NCI-H446 treated with DMSO at 0.1 percent for 48 hours (cell line): ENCODE measurements around the gene C6orf62.
"Not testable (repeated sequence)": the region's sequence is repeated elsewhere in the genome, so short reads cannot be mapped to it uniquely, and the experiment has no call there.

Experiments used
- DNase-seq: peaks from one replicate; lab custom pipeline; 2025; lab: John Stamatoyannopoulos, UW

Gene C6orf62

DNA sequence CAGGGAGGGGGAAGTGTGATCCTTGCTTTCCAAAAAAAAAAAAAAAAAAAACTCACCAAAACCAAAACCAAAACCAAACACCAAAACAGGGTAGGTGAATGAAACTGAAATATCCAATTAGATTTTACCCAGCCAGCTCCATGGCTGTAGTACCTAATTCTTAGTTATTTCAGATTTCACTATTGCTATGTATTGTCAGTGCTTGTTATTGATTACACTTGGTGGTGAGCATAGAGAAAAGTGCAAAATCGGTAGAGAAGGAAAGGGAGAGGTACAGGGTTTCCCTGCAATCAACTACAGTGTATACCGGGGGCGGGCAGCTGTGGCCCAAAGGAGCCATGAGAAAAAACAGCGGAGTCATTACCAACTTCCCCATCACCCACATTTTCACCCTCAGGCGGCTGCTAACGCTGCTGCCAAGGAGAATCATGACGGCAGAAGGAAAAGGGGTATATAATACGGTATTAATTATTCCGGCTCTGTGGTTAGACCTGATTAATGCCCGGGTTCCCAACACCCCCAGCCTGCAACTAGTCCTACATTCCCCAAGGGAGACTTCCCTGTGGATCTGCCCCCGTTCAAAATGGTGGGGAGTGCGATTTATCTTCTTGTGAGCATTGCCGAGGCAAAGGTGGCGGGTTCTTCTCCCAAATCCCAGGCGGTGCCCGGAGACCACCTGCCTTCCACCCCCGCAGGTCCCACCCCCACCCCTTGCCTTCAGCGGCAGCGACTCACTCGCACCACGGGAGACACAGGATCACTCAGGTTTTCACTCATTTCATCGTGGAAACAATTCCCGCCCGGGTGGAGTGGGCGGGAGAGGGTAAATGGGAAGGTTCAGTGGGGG is at the start of gene C6orf62:
C6orf62 (minus strand) TSS at position 30 of the 847 bp plus-strand sequence. CDS start 486 bp downstream, outside the sequence.
- peak; percentile 5 for DNase-seq

DNA sequence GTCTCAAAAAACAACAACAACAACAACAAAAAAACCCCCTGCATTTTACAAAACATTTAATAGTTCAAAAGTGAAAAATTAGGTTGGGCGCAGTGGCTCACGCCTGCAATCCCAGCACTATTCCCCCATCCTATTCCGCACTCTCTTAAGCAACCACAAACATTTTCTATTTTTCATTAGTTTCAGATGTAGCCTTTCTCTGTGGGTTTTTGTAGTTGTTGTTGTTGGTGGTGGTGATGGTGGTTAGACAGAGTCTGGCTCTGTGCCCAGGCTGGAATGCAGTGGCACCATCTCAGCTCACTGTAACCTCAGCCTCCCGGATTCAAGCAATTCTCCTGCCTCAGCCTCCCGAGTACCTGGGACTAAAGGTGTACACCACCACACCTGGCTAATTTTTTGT is 49.4 kb upstream of the C6orf62 start:
- no peak for DNase-seq

DNA sequence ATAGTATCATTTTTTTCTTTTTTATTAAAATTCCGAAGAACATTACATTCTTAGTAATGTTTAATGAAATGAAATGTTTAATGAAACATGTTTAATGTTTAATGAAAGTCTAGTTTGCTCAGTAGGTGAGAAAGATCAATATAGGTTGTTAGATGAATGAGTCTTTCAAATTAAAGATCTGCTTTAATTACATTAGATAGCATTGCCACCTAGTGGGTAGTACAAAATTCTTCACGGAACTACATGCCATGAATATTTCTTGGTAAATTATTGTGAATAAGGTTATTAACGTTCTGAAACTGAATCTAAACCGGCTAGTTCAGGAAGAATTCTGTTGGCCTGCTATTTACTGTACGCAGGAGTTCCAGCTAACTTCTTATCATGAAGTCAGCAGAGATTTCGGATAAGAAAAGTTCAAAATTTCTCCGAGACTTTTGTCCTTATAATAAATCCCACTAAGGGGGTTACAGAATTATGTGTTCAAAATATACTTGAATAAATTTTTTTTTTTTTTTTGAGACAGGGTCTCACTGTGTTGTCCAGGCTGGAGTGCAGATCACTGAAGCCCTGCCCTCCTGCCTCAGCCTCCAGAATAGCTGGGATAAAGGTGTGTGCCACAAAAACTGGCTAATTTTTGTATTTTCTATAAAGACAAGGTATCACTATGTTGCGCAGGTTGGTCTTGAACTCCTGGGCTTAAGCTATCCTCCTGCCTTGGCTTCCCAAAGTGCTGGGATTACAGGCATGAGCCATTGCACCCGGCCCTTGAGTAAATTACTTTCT is 47.9 kb upstream of the C6orf62 start:
- DNase-seq, result peak; percentile 12

DNA sequence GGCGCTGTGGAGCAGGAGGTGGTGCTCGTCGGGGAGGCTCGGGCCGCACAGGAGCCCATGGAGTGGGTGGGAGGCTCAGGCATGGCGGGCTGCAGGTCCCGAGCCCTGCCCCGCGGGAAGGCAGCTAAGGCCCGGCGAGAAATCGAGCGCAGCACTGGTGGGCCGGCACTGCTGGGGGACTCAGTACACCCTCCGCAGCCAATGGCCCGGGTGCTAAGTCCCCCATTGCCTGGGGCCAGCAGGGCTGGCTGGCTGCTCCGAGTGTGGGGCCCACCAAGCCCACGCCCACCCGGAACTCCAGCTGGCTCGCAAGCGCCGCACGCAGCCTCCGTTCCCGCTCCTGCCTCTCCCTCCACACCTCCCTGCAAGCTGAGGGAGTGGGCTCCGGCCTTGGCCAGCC is 47.0 kb upstream of the C6orf62 start:
- not testable (repeated sequence) for DNase-seq

DNA sequence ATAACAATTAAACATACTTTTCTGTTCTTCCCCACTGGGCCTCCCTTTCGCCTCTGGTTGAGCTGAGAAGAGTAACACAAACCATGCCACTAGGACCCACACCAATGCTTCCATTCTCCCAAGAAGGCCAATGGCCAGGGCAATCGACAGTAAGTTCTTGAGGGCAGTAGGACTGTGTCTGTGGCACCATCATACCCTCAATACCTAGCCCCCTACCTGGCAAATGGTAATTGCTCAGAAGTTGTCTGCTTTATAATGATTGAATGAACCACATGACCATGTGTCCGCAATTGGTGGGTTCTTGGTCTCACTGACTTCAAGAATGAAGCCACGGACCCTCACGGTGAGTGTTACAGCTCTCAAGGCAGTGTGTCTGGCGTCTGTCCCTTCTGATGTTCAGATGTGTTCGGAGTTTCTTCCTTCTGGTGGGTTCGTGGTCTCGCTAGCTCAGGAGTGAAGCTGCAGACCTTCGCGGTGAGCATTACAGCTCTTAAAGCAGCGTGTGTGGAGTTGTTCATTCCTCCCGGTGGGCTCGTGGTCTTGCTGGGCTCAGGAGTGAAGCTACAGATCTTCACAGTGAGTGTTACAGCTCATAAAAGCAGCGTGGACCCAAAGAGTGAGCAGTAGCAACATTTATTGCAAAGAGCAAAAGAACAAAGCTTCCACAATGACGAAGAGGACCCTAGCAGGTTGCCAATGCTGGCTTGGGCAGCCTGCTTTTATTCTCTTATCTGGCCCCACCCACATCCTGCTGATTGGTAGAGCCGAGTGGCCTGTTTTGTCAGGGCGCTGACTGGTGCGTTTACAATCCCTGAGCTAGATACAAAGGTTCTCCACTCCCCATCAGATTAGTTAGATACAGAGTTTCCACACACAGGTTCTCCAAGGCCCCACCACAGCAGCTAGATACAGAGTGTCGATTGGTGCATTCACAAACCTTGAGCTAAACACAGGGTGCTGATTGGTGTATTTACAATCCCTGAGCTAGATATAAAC is 46.2 kb upstream of the C6orf62 start:
- not testable (repeated sequence) for DNase-seq

DNA sequence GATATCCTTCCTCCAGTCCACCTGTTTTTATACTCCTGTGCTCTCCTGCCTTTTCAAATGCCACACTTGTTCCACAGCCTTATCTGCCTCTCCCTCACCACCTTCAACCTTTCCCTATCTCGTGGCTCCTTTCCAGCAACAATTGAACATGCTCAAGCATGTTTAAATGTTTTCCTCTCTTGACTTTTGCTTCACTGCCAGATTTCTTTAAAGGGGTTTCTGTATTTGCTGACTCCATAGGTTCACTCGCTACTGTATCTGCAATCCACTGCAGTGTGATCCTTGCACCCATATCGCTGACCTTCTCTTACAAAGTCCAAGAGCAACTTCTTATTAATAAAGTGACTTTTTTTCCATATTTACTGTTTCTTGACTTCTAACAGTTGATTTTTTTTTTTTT is 44.6 kb upstream of the C6orf62 start:
- DNase-seq, result no peak

DNA sequence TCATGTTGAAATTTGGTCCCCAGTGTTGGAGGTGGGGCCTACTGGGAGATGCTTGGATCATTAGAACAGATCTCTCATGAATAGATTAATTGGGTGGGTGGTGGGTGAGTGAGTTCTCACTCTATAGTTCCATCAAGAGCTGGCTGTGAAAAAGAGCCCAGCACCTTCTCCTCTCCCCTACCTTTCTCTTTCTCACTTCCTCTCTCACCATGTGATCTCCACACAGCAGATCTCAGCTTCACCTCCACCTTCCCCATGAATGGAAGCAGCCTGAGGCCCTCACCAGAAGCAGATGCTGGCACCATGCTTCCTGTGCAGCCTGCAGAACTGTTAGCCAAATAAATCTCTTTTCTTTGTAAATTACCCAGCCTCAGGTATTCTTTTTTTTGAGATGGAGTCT is 42.9 kb upstream of the C6orf62 start:
- no peak for DNase-seq

DNA sequence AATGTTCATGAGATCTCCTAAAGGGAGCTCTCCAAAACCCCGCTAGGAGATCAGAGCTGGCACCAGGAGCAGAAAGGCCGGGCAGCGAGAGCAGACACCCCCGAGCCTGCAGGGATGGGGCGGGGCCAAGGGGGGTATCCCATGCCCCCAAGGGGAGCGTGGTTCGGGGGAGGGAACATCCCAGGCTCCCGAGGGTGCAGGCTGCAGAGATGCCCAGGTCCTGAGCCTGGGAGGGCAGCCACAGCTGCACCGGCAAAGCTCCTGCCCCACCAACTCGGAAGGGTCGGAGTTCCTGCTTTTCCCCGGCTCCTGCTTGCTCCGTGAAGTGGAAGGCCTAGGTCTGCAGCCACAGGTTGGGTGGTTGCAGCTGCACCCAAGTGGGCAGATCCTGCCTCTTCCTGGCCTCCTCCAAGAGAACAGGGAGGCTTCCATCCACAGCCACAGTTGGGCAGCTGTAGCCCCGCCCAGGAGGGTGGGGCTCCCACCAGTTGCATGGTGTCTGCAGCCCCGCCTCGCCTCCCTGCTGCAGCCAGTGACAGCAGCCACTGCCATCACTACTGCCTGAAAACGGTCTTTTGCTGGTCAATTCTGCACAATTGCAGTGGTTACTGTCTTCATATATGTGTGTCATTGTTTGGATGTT is 42.4 kb upstream of the C6orf62 start:
- DNase-seq, result no peak

DNA sequence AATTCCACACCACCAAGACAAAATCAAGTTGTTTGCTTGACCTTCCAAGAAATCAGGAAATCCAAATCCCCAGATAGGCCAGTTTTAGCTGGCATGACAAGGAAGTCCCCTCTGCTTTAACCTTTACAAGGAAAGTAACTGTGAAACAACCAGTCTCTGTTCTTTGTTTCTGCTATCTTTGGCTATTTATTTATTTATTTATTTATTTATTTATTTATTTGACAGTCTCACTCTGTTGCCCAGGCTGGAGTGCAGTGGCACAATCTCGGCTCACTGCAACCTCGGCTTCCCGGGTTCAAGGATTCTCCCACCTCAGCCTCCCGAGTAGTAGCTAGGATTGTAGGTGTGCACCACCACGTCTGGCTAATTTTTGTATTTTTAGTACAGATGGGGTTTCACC is 41.3 kb upstream of the C6orf62 start:
- DNase-seq, result no peak

DNA sequence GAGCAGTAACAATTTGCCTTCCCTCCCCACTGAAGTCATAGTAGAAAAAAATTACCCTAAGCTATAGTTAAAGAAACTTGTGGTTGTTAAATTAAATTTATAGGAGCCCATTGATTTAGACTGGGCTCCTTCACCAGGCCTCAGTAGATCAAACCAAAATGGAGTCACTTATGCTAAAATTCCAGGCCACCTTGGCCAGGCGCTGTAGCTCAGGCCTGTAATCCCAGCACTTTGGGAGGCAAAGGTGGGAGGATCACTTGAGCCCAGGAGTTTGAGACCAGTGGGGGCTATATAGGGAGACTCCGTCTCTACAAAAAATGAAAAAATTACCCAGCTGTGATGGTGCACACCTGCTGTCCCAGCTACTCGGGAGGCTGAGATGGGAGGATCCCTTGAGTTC is 40.8 kb upstream of the C6orf62 start:
- no peak for DNase-seq

DNA sequence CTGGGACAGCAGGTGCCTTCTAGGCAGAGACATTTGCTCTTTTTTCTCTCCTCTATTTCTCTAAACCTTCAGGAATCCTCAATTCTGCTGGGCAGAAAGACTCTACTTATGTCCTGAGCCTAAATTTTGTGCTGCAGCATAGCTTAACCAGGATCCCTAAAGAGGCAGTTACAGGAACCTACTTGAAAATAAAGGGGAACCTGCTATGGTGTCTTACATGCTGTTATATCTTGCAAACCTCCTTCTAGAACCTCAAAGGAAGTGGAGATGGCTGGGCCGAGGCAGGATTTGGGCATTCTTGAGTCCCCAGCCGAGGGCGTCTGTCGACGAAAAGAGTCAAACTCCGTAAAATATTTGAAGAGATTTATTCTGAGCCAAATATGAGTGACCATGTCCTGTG is 38.7 kb upstream of the C6orf62 start:
- DNase-seq, result no peak

DNA sequence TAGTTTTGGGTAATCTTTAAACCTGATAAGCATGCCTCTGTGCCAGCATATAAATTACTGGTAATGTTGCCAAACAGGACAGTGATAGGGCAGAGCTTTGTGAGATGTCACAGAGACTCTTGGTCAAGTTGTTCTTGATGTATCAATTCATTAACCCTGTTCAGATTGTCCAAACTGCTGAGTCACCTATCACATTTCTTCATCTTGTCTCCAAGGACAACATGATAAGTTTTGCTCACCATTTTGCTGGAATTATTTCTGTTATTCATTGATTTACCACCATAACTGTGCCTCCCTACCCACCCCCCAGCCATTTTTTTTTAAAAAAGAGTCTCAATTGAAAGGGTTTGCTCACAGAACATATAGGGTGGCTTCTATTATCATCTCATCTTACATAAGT is 36.3 kb upstream of the C6orf62 start:
- no peak for DNase-seq

DNA sequence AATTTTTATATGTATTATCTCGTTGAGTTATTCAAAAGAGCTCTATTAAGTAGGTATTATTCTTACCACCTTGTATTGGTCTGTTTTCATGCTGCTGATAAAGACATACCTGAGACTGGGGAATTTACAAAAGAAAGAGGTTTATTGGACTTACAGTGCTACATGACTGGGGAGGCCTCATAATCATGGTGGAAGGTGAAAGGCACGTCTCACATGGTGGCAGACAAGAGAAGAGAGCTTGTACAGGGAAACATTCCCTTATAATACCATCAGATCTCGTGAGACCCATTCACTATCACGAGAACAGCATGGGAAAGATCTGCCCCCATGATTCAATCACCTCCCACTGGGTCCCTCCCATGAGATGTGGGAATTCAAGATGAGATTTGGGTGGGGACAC is 35.4 kb upstream of the C6orf62 start:
- not testable (repeated sequence) for DNase-seq

DNA sequence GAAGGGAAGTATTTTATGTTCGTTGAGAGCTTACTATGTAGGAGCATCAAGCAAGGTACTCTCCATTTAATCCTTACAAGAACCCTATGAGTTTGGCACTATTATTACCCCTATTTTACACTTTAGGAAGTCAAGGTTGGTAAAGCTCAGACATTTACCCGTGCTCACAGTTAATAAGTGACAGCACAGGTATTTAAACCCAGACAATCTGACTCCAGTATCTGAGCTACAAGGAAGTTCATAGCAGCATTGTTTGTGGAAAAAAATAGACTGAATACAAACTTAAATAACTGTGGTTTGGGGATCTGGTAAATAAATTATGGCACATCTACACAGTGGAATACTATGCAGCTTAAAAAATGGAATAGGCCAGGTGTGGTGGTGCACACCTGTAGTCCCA is 34.6 kb upstream of the C6orf62 start:
- DNase-seq, result no peak

DNA sequence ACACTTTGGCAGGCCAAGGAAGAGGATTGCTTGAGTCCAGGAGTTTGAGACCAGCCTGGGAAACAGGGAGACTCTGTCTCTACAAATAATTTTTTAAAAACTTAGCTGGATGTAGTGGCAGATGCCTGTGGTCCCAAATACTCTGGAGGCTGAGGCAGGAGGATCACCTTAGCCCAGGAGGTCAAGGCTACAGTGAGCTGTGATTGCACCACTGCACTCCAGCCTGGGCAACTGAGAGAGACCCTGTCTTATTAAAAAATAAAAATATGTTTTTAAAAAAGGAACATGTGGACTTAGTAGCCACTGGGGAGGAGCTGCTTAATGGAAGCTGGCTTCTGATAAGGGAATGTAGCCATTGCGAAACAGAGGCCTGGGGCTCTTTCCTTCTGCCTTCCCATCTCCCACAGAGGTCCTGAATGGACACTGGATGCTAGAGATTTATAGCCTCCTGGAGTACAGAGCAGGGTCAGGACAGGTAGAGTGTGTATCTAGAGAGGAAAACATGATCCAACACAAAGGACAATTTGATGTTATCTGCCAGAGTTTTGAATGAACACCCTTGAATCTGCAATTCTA is 34.1 kb upstream of the C6orf62 start:
- no peak for DNase-seq

DNA sequence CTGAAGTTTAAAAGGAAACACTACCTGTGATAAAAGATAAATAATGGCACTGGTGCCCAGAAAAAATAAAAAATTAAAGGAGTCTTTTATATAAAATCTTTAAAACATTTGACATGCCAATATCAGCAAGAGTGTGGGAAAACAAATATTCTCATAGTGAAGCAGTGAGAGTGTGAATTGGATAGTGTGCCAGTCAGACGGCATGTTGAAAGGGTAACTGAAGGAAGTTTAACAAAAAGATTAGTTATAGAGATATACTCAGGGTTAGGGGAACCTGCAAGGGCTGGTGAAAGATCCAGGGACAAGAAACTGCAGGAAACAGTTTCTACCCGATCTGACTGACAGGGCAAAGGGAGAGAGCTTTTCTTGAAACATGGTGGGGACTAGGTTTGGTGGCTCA is 33.5 kb upstream of the C6orf62 start:
- DNase-seq, result no peak

DNA sequence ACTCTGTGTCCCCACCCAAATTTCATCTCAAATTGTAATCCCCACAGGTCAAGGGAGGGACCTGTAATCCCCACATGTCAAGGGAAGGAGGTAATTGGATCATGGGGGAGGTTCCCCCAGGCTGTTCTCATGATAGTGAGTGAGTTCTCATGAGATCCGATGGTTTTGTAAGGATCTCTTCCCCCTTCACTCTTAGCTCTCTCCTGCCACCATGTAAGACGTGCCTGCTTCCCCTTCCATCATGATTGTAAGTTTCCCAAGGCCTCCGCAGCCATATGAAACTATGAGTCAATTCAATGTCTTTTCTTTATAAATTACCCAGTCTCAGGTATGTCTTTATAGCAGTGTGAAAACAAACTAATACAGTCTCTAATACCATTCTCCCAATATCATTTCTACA is 31.9 kb upstream of the C6orf62 start:
- DNase-seq, result not testable (repeated sequence)

DNA sequence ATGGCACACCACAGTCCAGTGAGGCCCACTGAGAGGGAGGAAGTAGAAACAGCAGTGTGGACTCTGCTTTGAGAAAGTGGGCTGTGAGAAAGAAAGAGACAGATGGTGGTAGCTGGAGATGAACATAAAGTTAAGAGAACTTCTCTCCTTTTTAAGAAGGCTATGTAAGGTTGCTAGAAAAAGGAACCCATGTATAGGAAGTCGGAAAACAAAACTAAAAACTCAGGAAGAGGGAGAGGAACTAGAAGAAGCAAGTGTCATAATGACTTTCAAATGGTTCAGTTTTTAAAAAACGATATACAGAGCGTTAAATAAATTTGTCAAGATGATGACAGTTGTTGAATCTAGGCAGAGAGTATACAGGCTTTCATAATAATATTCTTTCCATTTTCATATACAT is 30.3 kb upstream of the C6orf62 start:
- DNase-seq, result no peak

DNA sequence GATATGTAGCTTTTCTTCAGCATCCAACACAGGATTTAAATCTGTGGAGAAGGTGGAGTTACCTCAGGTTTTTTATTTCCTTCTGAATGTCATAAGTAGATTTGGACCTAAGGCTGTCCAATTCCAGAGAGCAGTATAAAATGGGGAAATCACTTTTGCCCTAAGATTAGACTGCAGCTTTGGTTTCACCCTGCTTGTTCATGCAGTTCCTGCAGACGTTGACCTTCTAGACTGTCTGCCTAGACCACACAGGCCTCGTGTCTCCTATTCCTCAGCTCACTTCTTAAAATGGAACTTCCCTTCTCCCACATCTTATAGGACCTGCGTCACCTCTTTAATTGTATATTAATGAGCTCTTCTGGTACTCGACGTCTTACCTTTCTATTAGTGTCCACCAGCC is 26.0 kb upstream of the C6orf62 start:
- DNase-seq, result no peak

DNA sequence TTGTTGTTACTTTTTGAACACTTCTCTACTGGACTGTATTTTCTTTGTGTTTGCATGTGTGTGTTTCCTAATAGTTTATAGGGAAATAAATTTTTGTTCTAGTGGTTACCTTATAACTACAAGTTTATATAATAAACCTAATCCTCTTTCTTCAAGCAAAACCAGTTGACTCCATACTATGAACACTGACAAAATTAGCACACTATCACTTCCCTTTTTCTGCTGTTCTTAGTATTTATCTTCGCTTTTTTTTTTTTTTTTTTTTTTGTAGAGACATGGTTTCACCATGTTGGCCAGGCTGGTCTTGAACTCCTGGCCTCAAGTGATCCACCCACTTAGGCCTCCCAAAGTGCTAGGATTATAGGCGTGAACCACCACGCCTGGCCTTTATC is 25.0 kb upstream of the C6orf62 start:
- no peak for DNase-seq

DNA sequence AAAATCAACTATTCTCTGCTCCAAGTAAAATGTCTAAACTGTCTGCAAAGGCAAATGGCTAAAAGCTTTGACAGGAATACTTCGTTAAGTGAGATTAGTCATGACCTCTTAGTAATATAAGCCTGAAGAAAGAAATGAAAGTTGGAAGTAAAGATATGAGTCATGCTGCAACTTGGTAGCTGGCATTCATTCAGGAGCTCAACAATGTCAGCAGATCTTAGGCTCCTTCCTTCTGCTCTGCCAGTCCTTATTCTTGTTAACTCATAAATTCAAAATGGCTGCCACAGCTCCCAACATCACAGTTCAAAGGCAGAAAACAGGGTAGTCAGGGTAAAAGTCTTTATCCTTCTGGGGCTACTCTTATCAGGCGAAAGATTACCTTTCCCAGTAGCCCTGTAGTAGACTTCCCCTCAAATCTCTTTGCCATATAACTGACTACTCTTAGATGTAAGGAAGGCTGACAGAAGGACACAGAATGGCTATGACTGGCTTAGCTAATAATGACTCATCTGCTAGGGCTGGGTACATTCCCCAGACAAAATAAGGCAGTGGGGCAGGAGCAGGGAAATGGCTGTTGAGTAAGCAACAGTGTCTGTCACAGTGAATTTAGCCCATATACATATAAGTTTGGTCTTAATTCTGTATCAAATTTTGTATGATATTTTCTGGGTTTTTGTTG is 24.4 kb upstream of the C6orf62 start:
- DNase-seq, result peak; percentile 18
